Measurements from ENCODE around the gene CARM1.

Gene CARM1

GRCh38 chr19:10911579-10912363 lies 40.4 kb downstream of the CARM1 start:
- no peak for DNase-seq

GRCh38 chr19:10912619-10913018 lies 41.3 kb downstream of the CARM1 start:
- DNase-seq, result no peak

- DNase-seq, result no peak
Measured at GRCh38 chr19:10913716-10914340, 42.5 kb downstream of the CARM1 start.

GRCh38 chr19:10915130-10916091 lies 44.1 kb downstream of the CARM1 start:
- DNase-seq, result peak; percentile 54

- DNase-seq, result no peak
Measured at GRCh38 chr19:10916602-10917001, 45.2 kb downstream of the CARM1 start.

GRCh38 chr19:10918359-10918758 lies 47.0 kb downstream of the CARM1 start:
- DNase-seq, result no peak

GRCh38 chr19:10919352-10920287 lies 48.3 kb downstream of the CARM1 start:
- no peak for DNase-seq

- no peak for DNase-seq
Measured at GRCh38 chr19:10920288-10920655, 48.9 kb downstream of the CARM1 start.

GRCh38 chr19:10920781-10921180 lies 49.4 kb downstream of the CARM1 start:
- no peak for DNase-seq

GRCh38 chr19:10921199-10921909 lies 50.0 kb downstream of the CARM1 start:
- DNase-seq, result no peak

GRCh38 chr19:10921910-10922637 lies 50.7 kb downstream of the CARM1 start:
- no peak for DNase-seq

- no peak for DNase-seq
Measured at GRCh38 chr19:10922638-10923014, 51.3 kb downstream of the CARM1 start.

- DNase-seq, result no peak
Measured at GRCh38 chr19:10923260-10924112, 52.1 kb downstream of the CARM1 start.

- no peak for DNase-seq
Measured at GRCh38 chr19:10924597-10924996, 53.2 kb downstream of the CARM1 start.

- no peak for DNase-seq
Measured at GRCh38 chr19:10927730-10928562, 56.6 kb downstream of the CARM1 start.

GRCh38 chr19:10928563-10929401 lies 57.4 kb downstream of the CARM1 start, which contains the start of the genes TIMM29 and YIPF2:
Gene TIMM29, plus strand, starts transcription at chr19:10928811. Its CDS starts 12 bp downstream, at chr19:10928823.
Gene YIPF2, minus strand, starts transcription at chr19:10928639. Its CDS starts 229 bp downstream, at chr19:10928410.
- DNase-seq, result peak; percentile 95

GRCh38 chr19:10929402-10929794 lies 58.0 kb downstream of the CARM1 start:
- no peak for DNase-seq
